K562 (cell line): ENCODE measurements around the gene CREB3L2. TPM values are rescaled to one million over a fixed set of nuclear protein-coding genes. Genes with fewer than 3 reads are reported as not detected.

Experiments
- ATAC-seq: fragments of 200-7000 bp; cut with Tn5 transposase; 3 replicates; pipeline ENCODE4 v1.9.1; 2020; ENCODE audit warnings: moderate library complexity
- BruUV-seq: library from RNA; stranded (reverse); fragments of 400-500 nt; replicated peaks from 2 replicates; lab custom pipeline; 2021; lab: Mats Ljungman, UMichigan
- CTCF ChIA-PET: fragments of 300-600 bp; formaldehyde crosslinking; extraction: SDS; loops from one replicate; lab custom pipeline; 2021; ENCODE audit warnings: low intra/inter-chr PET ratio; lab: Yijun Ruan, JAX
- POLR2A ChIA-PET: fragments of 300-600, 350-650 bp; sonication (Branson Sonifier 250); formaldehyde crosslinking; extraction: SDS; loops from one replicate; lab custom pipeline; 2021; ENCODE audit warnings: antibody characterized with exemption, inconsistent platforms; lab: Yijun Ruan, JAX
- DNase-seq, 4 experiments: peaks; one replicate each; pipeline versions ENCODE4 v3.0.0 to v3.0.0-alpha.2; 2011 to 2018; ENCODE audit warnings: low spot score in 3 of 4, mixed read lengths in 3 of 4; ENCODE audit errors: extremely low read depth in 1 of 4
- FAIRE-seq: peaks from 2 replicates; lab custom pipeline; 2011; peaks lifted over from hg19 to GRCh38; lab: Jason Lieb, UNC
- H2AFZ ChIP-seq: 2 replicates; pipeline ENCODE4 v1.6.0; 2011; ENCODE audit warnings: low read depth, low read length, control low read depth, inconsistent platforms
- H3K27ac ChIP-seq: fragments of 200-600 bp; 3 replicates; pipeline ENCODE4 v1.8.0; 2011; ENCODE audit warnings: low read depth, mild to moderate bottlenecking, control low read depth, inconsistent platforms, low read length, moderate library complexity, mixed read lengths; ENCODE audit errors: extremely low read depth
- H3K27me3 ChIP-seq, 2 experiments: fragments of 300-600 bp in 1 of 2; 2 replicates in 1 of 2; 3 replicates in 1 of 2; pipeline versions ENCODE4 v1.6.0 to v1.8.0; 2011; ENCODE audit warnings: inconsistent platforms in 2 of 2, low read length in 2 of 2, mild to moderate bottlenecking in 1 of 2, mixed read lengths in 1 of 2, moderate library complexity in 1 of 2; ENCODE audit not compliant: control insufficient read depth in 2 of 2, insufficient read depth in 2 of 2
- H3K36me3 ChIP-seq: fragments of 300-600 bp; 3 replicates; pipeline ENCODE4 v1.8.0; 2011; ENCODE audit warnings: mild to moderate bottlenecking, low read length, inconsistent platforms; ENCODE audit not compliant: control insufficient read depth, insufficient read depth
- H3K4me1 ChIP-seq, 2 experiments: fragments of 200-600 bp in 1 of 2; replicated peaks in 1 of 2; 2 replicates in 1 of 2; 3 replicates in 1 of 2; pipeline versions ENCODE4 v1.5.1 to v1.8.0; 2011; ENCODE audit warnings: inconsistent platforms in 2 of 2, low read length in 2 of 2, mild to moderate bottlenecking in 1 of 2, mixed read lengths in 1 of 2, moderate library complexity in 1 of 2; ENCODE audit not compliant: control insufficient read depth in 2 of 2, insufficient read depth in 2 of 2
- H3K4me2 ChIP-seq: 2 replicates; pipeline ENCODE4 v1.6.1; 2011; ENCODE audit warnings: low read length, control low read depth, inconsistent platforms, mixed read lengths; ENCODE audit not compliant: insufficient read depth
- H3K4me3 ChIP-seq: fragments of 200-600 bp; sonication (generic), shearing (Covaris generic); 2 replicates; pipeline ENCODE4 v1.5.1; 2016; ENCODE audit warnings: control low read depth, inconsistent platforms
- H3K79me2 ChIP-seq: fragments of 200-600 bp; 3 replicates; pipeline ENCODE4 v1.8.0; 2011; ENCODE audit warnings: low read length, inconsistent platforms; ENCODE audit not compliant: control insufficient read depth, insufficient read depth
- H3K9ac ChIP-seq, 2 experiments: 2 replicates each; pipeline versions ENCODE4 v1.6.0 to v1.6.1; 2011; ENCODE audit warnings: low read depth in 2 of 2, low read length in 2 of 2, control low read depth in 1 of 2, inconsistent platforms in 1 of 2, mild to moderate bottlenecking in 1 of 2, mixed read lengths in 1 of 2; ENCODE audit not compliant: insufficient read depth in 1 of 2
- H3K9me1 ChIP-seq: one replicate; pipeline ENCODE4 v1.6.0; 2011; ENCODE audit warnings: inconsistent platforms, mild to moderate bottlenecking, low read length, moderate library complexity; ENCODE audit not compliant: control insufficient read depth, insufficient read depth
- H3K9me3 ChIP-seq: replicated peaks from 2 replicates; pipeline ENCODE4 v1.5.1; 2011; ENCODE audit warnings: low read depth, low read length, inconsistent platforms; ENCODE audit not compliant: control insufficient read depth, insufficient read depth
- H4K20me1 ChIP-seq: replicated peaks from 2 replicates; pipeline ENCODE4 v1.6.1; 2011; ENCODE audit warnings: low read length, inconsistent platforms, mixed read lengths; ENCODE audit not compliant: control insufficient read depth, insufficient read depth
- ARHGAP35 ChIP-seq: fragments of 450-650 bp; IDR thresholded peaks from 2 replicates; pipeline ENCODE4 v1.6.1; 2018; ENCODE audit not compliant: partially characterized antibody
- EWSR1 ChIP-seq: fragments of 450-650 bp; IDR thresholded peaks from 2 replicates; pipeline ENCODE4 v1.6.1; 2018; ENCODE audit warnings: borderline replicate concordance, mild to moderate bottlenecking, low read depth, moderate library complexity; ENCODE audit not compliant: partially characterized antibody
- JUND ChIP-seq, 2 experiments: IDR thresholded peaks; 2 replicates in 1 of 2; 3 replicates in 1 of 2; pipeline ENCODE4 v1.6.1; 2011; ENCODE audit warnings: borderline replicate concordance in 2 of 2, low read depth in 2 of 2, low read length in 2 of 2, improper control_type of control experiment in 1 of 2, missing biosample characterization in 1 of 2, missing genetic modification characterization in 1 of 2, missing genetic modification reagents in 1 of 2
- KDM2B ChIP-seq: fragments of 250-450 bp; sonication (Bioruptor Pico); IDR thresholded peaks from 2 replicates; pipeline ENCODE4 v1.8.0; 2021; ENCODE audit warnings: mild to moderate bottlenecking, moderate library complexity
- PCBP1 ChIP-seq: fragments of 200-400 bp; formaldehyde crosslinking; IDR thresholded peaks from 2 replicates; pipeline ENCODE4 v1.6.1; 2018; ENCODE audit warnings: mild to moderate bottlenecking, low read depth, low read length; ENCODE audit not compliant: poor library complexity, severe bottlenecking
- RUNX1 ChIP-seq: sonication (generic); IDR thresholded peaks from 2 replicates; pipeline ENCODE4 v1.6.1; 2016; ENCODE audit warnings: antibody characterized with exemption, low read depth
- ZFP30 ChIP-seq: fragments of 250-450 bp; sonication (Bioruptor Pico); IDR thresholded peaks from 2 replicates; pipeline ENCODE4 v1.8.0; 2022; ENCODE audit warnings: moderate library complexity, mild to moderate bottlenecking, inconsistent platforms, borderline replicate concordance
- ZNF589 ChIP-seq: fragments of 200-800 bp; sonication (Bioruptor generic); IDR thresholded peaks from 2 replicates; pipeline ENCODE4 v1.6.1; 2016; ENCODE audit warnings: low read depth, missing genetic modification characterization, missing compliant biosample characterization
- ZNF778 ChIP-seq: fragments of 450-650 bp; formaldehyde crosslinking; IDR thresholded peaks from 2 replicates; pipeline ENCODE4 v1.4.0; 2020; ENCODE audit warnings: mild to moderate bottlenecking, moderate library complexity
- WGBS: fragments of 100-300 bp; shearing (Covaris generic); methylation state at CpG from one replicate; pipeline ENCODE4 v1.1.6; 2016; ENCODE audit warnings: low coverage, mixed read lengths; ENCODE audit not compliant: insufficient coverage; ENCODE audit errors: missing lambda C conversion rate; 5-methylcytosine and 5-hydroxymethylcytosine counted together
- in situ Hi-C: fragments of 300-500 bp; cut with MboI; formaldehyde crosslinking; loops from 4 replicates; pipeline ENCODE4 v1.15.0; 2018; ENCODE audit warnings: inconsistent platforms, mixed read lengths
- intact Hi-C: fragments of 100-400 bp; cut with micrococcal nuclease; formaldehyde crosslinking; loops from 2 replicates; pipeline ENCODE4 v1.14.2; 2022
- polyA plus RNA-seq, 8 experiments: library from polyadenylated mRNA; depleted of rRNA in 4 of 8; stranded (reverse) in 5 of 8; unstranded in 3 of 8; fragments of >200 nt; fragmentation: Nextera tagmentation in 2 of 8; fragmentation: Illumina TruSeq in 1 of 8; extraction: Ambion mirVana in 2 of 8; extraction: Trizol in 1 of 8; gene quantifications; 2 replicates each; pipeline versions ENCODE4 v1.2.1 to v1.2.3, GENCODE V29; 2011 to 2014; ENCODE audit warnings: inconsistent platforms in 1 of 8, missing spikeins in 1 of 8
- total RNA-seq, 7 experiments: library from RNA; depleted of rRNA in 6 of 7; stranded (reverse); fragments of >200 nt in 6 of 7; fragmentation: Illumina TruSeq in 2 of 7; extraction: Trizol in 2 of 7; gene quantifications; 2 replicates each; pipeline versions ENCODE4 v1.2.1 to v1.2.3, GENCODE V29; 2011 to 2021; ENCODE audit warnings: low replicate concordance in 1 of 7
- TF ChIP-seq, protein P1 (sequence below): sonication (generic); formaldehyde crosslinking; IDR thresholded peaks from 2 replicates; pipeline ENCODE4 v1.8.0; 2022; ENCODE audit warnings: missing genetic modification reagents, mild to moderate bottlenecking, borderline replicate concordance
- TF ChIP-seq, protein P2 (sequence below): fragments of 450-650 bp; formaldehyde crosslinking; IDR thresholded peaks from 2 replicates; pipeline ENCODE4 v1.4.0; 2020; ENCODE audit warnings: mild to moderate bottlenecking
- TF ChIP-seq, protein P3 (sequence below), 2 experiments: IDR thresholded peaks; 2 replicates each; pipeline ENCODE4 v1.6.1; 2012; ENCODE audit warnings: improper control_type of control experiment in 2 of 2, low read depth in 2 of 2, low read length in 2 of 2, borderline replicate concordance in 1 of 2
- TF ChIP-seq, protein P4 (sequence below): fragments of 200-400 bp; formaldehyde crosslinking; IDR thresholded peaks from 2 replicates; pipeline ENCODE4 v1.6.1; 2017; ENCODE audit warnings: mild to moderate bottlenecking, low read depth, low read length, moderate library complexity

CREB3L2 gene
- total and polyA plus RNA-seq, 9 of the 15 experiments (the other 6 are each of a cell fraction or from before 2014, with no cell fraction given): 7.1 to 45.6 (median 15.8) TPM

DNA sequence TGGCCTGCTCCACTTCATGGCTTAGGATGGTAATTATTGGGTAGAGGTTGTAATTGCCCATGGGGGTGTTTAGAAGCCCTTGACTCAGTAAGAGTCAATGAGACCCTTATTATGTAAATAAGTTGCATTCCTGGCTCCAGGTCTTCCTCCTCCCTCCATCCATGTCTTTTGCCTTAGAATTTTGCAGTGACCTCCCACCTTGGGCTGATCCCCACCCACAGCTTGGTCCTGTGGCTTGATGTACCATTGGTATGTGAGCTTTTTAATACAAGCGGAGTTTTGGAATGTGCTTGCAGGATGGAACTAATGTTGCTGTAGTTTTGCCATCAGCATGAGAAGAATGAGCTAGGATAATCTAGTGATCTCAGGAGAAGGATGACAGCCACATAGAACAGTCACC is 81.9 kb downstream of the CREB3L2 start:
- Histone ChIP-seq H2AFZ (no peak overlapping the region), H3K79me2 (peaks cover 9% of the 10 kb centered on the region), H3K27ac (no peak overlapping the region), H3K4me1 (peaks cover 0 to 5% of the 10 kb centered on the region in 2 experiments; a peak in 1 of 5 replicates), H3K9me1 (no peaks in the 10 kb centered on the region), H3K4me2 (no peak overlapping the region), H3K4me3 (no peak overlapping the region), H3K27me3 (no peaks in the 10 kb centered on the region; a peak in 1 of 5 replicates), H3K9ac (no peak overlapping the region), H3K9me3 (no peaks in the 10 kb centered on the region), H4K20me1 (no peaks in the 10 kb centered on the region), H3K36me3 (peaks cover 51% of the 10 kb centered on the region)
- intact Hi-C loops (no loop called here), in situ Hi-C loops (no loop called here)
- DNase-seq (no peak), ATAC-seq (no peak), FAIRE-seq (peak; percentile 37)
- WGBS: 87% methylated on average over 1 of the region's 1 CpG
- ChIA-PET CTCF (no interaction called here), POLR2A (interaction anchor here (0.8 to 1.0 kb wide), 2 partner anchors 64 to 91 kb away, joined by 3 to 5 read pairs; no protein-coding TSS in a partner anchor)
- TF ChIP-seq, protein P1, sequence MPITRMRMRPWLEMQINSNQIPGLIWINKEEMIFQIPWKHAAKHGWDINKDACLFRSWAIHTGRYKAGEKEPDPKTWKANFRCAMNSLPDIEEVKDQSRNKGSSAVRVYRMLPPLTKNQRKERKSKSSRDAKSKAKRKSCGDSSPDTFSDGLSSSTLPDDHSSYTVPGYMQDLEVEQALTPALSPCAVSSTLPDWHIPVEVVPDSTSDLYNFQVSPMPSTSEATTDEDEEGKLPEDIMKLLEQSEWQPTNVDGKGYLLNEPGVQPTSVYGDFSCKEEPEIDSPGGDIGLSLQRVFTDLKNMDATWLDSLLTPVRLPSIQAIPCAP (CRISPR knock-in tag): no peak
- TF ChIP-seq, protein P2, sequence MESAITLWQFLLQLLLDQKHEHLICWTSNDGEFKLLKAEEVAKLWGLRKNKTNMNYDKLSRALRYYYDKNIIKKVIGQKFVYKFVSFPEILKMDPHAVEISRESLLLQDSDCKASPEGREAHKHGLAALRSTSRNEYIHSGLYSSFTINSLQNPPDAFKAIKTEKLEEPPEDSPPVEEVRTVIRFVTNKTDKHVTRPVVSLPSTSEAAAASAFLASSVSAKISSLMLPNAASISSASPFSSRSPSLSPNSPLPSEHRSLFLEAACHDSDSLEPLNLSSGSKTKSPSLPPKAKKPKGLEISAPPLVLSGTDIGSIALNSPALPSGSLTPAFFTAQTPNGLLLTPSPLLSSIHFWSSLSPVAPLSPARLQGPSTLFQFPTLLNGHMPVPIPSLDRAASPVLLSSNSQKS (CRISPR knock-in tag): no peak
- TF ChIP-seq EWSR1: no peak
- TF ChIP-seq ARHGAP35: no peak
- TF ChIP-seq, protein P3, sequence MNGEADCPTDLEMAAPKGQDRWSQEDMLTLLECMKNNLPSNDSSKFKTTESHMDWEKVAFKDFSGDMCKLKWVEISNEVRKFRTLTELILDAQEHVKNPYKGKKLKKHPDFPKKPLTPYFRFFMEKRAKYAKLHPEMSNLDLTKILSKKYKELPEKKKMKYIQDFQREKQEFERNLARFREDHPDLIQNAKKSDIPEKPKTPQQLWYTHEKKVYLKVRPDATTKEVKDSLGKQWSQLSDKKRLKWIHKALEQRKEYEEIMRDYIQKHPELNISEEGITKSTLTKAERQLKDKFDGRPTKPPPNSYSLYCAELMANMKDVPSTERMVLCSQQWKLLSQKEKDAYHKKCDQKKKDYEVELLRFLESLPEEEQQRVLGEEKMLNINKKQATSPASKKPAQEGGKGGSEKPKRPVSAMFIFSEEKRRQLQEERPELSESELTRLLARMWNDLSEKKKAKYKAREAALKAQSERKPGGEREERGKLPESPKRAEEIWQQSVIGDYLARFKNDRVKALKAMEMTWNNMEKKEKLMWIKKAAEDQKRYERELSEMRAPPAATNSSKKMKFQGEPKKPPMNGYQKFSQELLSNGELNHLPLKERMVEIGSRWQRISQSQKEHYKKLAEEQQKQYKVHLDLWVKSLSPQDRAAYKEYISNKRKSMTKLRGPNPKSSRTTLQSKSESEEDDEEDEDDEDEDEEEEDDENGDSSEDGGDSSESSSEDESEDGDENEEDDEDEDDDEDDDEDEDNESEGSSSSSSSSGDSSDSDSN (IDR thresholded peaks at IDR 0.05; ENCODE audit: borderline replicate concordance in 1 of 2, low read depth in 2 of 2, low read length in 2 of 2): no peak
- no peak for TF ChIP-seq PCBP1
- TF ChIP-seq ZNF778 (CRISPR knock-in tag): no peak
- no peak for TF ChIP-seq ZFP30 (CRISPR knock-in tag)
- no peak for TF ChIP-seq KDM2B (CRISPR knock-in tag)
- no peak for TF ChIP-seq ZNF589
- TF ChIP-seq RUNX1: no peak
- TF ChIP-seq JUND (IDR thresholded peaks at IDR 0.05; ENCODE audit: borderline replicate concordance, low read depth, low read length): no peak
- TF ChIP-seq JUND (tag; IDR thresholded peaks at IDR 0.05; ENCODE audit: borderline replicate concordance, low read depth, low read length): no peak
- TF ChIP-seq, protein P4, sequence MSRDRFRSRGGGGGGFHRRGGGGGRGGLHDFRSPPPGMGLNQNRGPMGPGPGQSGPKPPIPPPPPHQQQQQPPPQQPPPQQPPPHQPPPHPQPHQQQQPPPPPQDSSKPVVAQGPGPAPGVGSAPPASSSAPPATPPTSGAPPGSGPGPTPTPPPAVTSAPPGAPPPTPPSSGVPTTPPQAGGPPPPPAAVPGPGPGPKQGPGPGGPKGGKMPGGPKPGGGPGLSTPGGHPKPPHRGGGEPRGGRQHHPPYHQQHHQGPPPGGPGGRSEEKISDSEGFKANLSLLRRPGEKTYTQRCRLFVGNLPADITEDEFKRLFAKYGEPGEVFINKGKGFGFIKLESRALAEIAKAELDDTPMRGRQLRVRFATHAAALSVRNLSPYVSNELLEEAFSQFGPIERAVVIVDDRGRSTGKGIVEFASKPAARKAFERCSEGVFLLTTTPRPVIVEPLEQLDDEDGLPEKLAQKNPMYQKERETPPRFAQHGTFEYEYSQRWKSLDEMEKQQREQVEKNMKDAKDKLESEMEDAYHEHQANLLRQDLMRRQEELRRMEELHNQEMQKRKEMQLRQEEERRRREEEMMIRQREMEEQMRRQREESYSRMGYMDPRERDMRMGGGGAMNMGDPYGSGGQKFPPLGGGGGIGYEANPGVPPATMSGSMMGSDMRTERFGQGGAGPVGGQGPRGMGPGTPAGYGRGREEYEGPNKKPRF: no peak
- no TSS peak for BruUV-seq
